Bronchial epithelial cell (primary cell): ENCODE data around the gene IKZF1. TPM values are rescaled to one million over a fixed set of nuclear protein-coding genes. Genes with fewer than 3 reads are reported as not detected.

Experiments
- DNase-seq: peaks from one replicate; pipeline ENCODE4 v3.0.0-alpha.2; 2010; ENCODE audit warnings: low read depth
- FAIRE-seq: peaks from 2 replicates; lab custom pipeline; 2011; peaks lifted over from hg19 to GRCh38; lab: Jason Lieb, UNC
- H3K27me3 ChIP-seq: 2 replicates; pipeline ENCODE4 v1.5.1; 2011; ENCODE audit warnings: low read length; ENCODE audit not compliant: control insufficient read depth, insufficient read depth
- H3K36me3 ChIP-seq: 2 replicates; pipeline ENCODE4 v1.5.1; 2011; ENCODE audit warnings: low read length; ENCODE audit not compliant: control insufficient read depth, insufficient read depth
- H3K4me3 ChIP-seq: 2 replicates; pipeline ENCODE4 v1.5.1; 2011; ENCODE audit warnings: mild to moderate bottlenecking, low read depth, low read length, control low read depth
- CTCF ChIP-seq: IDR thresholded peaks from 2 replicates; pipeline ENCODE4 v1.5.1; 2011; ENCODE audit warnings: mild to moderate bottlenecking, moderate library complexity, low read length, control low read depth, inconsistent platforms; ENCODE audit not compliant: insufficient read depth, severe bottlenecking
- total RNA-seq: library from RNA; depleted of rRNA; stranded (reverse); fragments of >200 nt; gene quantifications from 2 replicates; pipeline ENCODE4 v1.2.1, GENCODE V29; 2014

IKZF1 gene
- total RNA-seq, 1 donor from 2014 or later, result not detected

GRCh38 chr7:50329775-50330174 is 25.3 kb downstream of the IKZF1 start:
- Histone ChIP-seq H3K4me3 (no peak overlapping the region), H3K27me3 (peaks cover 1% of the 10 kb centered on the region), H3K36me3 (no peaks in the 10 kb centered on the region)
- no peak for DNase-seq
- no peak for FAIRE-seq
- no peak for TF ChIP-seq CTCF

GRCh38 chr7:50330254-50330653 is 25.7 kb downstream of the IKZF1 start:
- DNase-seq, result no peak
- peaks cover 1% of the 10 kb centered on the region for H3K27me3 ChIP-seq
- no peak for TF ChIP-seq CTCF
- no peak for FAIRE-seq
- H3K4me3 ChIP-seq, result no peak overlapping the region
- no peaks in the 10 kb centered on the region for H3K36me3 ChIP-seq

- no peak for TF ChIP-seq CTCF
- peaks cover 1% of the 10 kb centered on the region for H3K27me3 ChIP-seq
- FAIRE-seq, result no peak
- H3K36me3 ChIP-seq, result no peaks in the 10 kb centered on the region
- peak; percentile 18 for DNase-seq
- no peak overlapping the region for H3K4me3 ChIP-seq
These were observed 26.2 kb downstream of the IKZF1 start for GRCh38 chr7:50330696-50331095.

- peak; percentile 36 for DNase-seq
- FAIRE-seq, result no peak
- Histone ChIP-seq H3K27me3 (peaks cover 1% of the 10 kb centered on the region), H3K36me3 (no peaks in the 10 kb centered on the region), H3K4me3 (no peak overlapping the region)
- no peak for TF ChIP-seq CTCF
These were observed 27.2 kb downstream of the IKZF1 start for GRCh38 chr7:50331564-50332208.

DNA sequence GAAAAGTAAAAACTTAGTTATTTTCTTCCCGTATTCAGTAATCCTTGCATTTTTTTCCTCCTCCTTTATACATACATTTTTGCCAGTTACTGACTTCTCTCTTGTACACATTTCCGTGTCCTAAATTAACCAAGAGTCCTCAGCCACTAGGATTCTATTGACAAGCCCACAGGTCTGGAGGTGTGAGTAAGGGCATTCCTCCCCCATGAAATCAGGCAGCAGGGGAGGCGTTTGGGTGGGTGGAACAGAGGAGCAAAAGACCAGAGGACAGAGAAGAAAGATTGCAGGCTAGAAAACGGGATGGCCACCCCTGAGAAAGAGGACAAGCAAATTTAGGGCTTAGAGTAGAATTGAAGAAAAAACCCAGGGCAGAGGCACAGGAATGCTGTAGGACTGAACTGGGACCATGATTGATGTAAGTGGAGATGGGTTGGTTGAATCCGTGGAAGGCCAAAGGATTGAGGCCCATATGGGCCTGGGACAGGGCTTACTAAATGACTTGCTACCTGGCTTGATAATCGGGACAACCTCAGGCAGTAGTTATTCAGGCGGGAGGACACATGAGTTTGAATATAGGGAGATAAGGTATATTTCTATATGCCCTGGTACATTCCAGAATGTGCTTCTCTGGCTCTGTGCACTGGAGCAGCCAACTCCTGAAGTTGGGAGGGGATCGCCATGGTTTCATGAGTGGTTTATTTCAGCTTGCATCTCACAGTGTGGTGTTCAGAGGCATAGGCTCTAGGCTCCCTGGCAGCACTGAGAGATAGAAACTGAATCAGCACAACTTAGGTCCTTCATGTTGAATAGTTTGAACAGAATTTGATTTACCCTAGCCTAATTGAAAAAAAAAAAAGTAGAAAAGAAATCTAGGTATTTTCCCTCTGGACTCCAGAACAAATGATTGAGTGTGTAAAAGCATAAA is 28.0 kb downstream of the IKZF1 start:
- DNase-seq (no peak), FAIRE-seq (no peak)
- no peak for TF ChIP-seq CTCF
- H3K27me3 ChIP-seq, result peaks cover 1% of the 10 kb centered on the region
- no peak overlapping the region for H3K4me3 ChIP-seq
- no peaks in the 10 kb centered on the region for H3K36me3 ChIP-seq
